Coronary artery (tissue), 2 donors: Measurements from ENCODE around the gene NCKAP5.

ENCODE experiments used
- DNase-seq: peaks from one replicate; pipeline ENCODE4 v3.0.0-alpha.2; 2017; ENCODE audit warnings: low spot score
- H3K27ac ChIP-seq, 2 donors: fragments of 200-600 bp; sonication (generic); one replicate each; pipeline ENCODE4 v1.5.1; 2016 to 2019
- H3K4me3 ChIP-seq: fragments of 200-600 bp; sonication (generic); 2 replicates; pipeline ENCODE4 v1.5.1; 2016; ENCODE audit warnings: mild to moderate bottlenecking, moderate library complexity
- TF ChIP-seq, protein P1 (sequence below): fragments of 200-600 bp; sonication (generic); IDR thresholded peaks from one replicate; pipeline ENCODE4 v1.5.1; 2019; ENCODE audit warnings: antibody characterized with exemption

Gene NCKAP5

GRCh38 chr2:132754392-132754791 lies 813.9 kb downstream of the NCKAP5 start:
- Histone ChIP-seq H3K27ac (no peak overlapping the region), H3K4me3 (no peak overlapping the region)
- DNase-seq: no peak
- TF ChIP-seq, protein P1, sequence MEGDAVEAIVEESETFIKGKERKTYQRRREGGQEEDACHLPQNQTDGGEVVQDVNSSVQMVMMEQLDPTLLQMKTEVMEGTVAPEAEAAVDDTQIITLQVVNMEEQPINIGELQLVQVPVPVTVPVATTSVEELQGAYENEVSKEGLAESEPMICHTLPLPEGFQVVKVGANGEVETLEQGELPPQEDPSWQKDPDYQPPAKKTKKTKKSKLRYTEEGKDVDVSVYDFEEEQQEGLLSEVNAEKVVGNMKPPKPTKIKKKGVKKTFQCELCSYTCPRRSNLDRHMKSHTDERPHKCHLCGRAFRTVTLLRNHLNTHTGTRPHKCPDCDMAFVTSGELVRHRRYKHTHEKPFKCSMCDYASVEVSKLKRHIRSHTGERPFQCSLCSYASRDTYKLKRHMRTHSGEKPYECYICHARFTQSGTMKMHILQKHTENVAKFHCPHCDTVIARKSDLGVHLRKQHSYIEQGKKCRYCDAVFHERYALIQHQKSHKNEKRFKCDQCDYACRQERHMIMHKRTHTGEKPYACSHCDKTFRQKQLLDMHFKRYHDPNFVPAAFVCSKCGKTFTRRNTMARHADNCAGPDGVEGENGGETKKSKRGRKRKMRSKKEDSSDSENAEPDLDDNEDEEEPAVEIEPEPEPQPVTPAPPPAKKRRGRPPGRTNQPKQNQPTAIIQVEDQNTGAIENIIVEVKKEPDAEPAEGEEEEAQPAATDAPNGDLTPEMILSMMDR: no peak

GRCh38 chr2:132752421-132753206 lies 815.6 kb downstream of the NCKAP5 start:
- TF ChIP-seq, protein P1: no peak
- Histone ChIP-seq H3K4me3 (no peak overlapping the region), H3K27ac (no peak overlapping the region)
- DNase-seq: no peak

- H3K27ac ChIP-seq: no peak overlapping the region
These were observed 816.4 kb downstream of the NCKAP5 start for GRCh38 chr2:132751836-132752235.

GRCh38 chr2:132750606-132751005 lies 817.7 kb downstream of the NCKAP5 start:
- TF ChIP-seq, protein P1: no peak
- DNase-seq: no peak
- Histone ChIP-seq H3K27ac (no peak overlapping the region), H3K4me3 (no peak overlapping the region)

More at GRCh38 chr2:132751836-132752235, 816.4 kb downstream of the NCKAP5 start:
- no peak for DNase-seq
- TF ChIP-seq, protein P1: no peak
- no peak overlapping the region for H3K4me3 ChIP-seq

GRCh38 chr2:132747046-132747445 lies 821.2 kb downstream of the NCKAP5 start:
- TF ChIP-seq, protein P1: no peak
- no peak for DNase-seq

GRCh38 chr2:132741754-132742153 lies 826.5 kb downstream of the NCKAP5 start:
- Histone ChIP-seq H3K4me3 (no peak overlapping the region), H3K27ac (no peak overlapping the region)
- TF ChIP-seq, protein P1: no peak
- no peak for DNase-seq

More at GRCh38 chr2:132747046-132747445, 821.2 kb downstream of the NCKAP5 start:
- H3K27ac ChIP-seq: no peak overlapping the region
- no peak overlapping the region for H3K4me3 ChIP-seq

- no peak for DNase-seq
- no peak overlapping the region for H3K27ac ChIP-seq
- H3K4me3 ChIP-seq: no peak overlapping the region
- TF ChIP-seq, protein P1: no peak
These were observed 828.1 kb downstream of the NCKAP5 start for GRCh38 chr2:132740081-132740720.
